B cell (primary cell): ENCODE data around the gene RIC3. TPM values are rescaled to one million over a fixed set of nuclear protein-coding genes. Genes with fewer than 3 reads are reported as not detected.
"Not testable (repeated sequence)": the region's sequence is repeated elsewhere in the genome, so short reads cannot be mapped to it uniquely, and the experiment has no call there.

ENCODE experiments used
- ATAC-seq: fragments of 200-7000 bp; cut with Tn5 transposase; one replicate; pipeline ENCODE4 v1.10.0; 2021; ENCODE audit warnings: low read depth, mild to moderate bottlenecking, moderate number of reproducible peaks, moderate library complexity
- CTCF ChIA-PET: fragments of 350-600 bp; sonication (Branson Sonifier 250); formaldehyde crosslinking; loops from one replicate; lab custom pipeline; 2021; ENCODE audit warnings: antibody characterized with exemption, inconsistent platforms; lab: Charles Lee
- POLR2A ChIA-PET: fragments of 350-600 bp; sonication (Branson Sonifier 250); formaldehyde crosslinking; loops from one replicate; lab custom pipeline; 2021; ENCODE audit warnings: antibody characterized with exemption; lab: Charles Lee
- DNase-seq: peaks from one replicate; pipeline ENCODE4 v3.0.0; 2013
- H2AFZ ChIP-seq: 2 replicates; pipeline ENCODE4 v1.6.1; 2012; ENCODE audit warnings: mild to moderate bottlenecking, low read depth, low read length; ENCODE audit not compliant: insufficient read depth, poor library complexity, severe bottlenecking
- H3K27ac ChIP-seq, 2 donors: 1 replicate in 1 of 2; 2 replicates in 1 of 2; pipeline ENCODE4 v1.5.1; 2012 to 2013; ENCODE audit warnings: low read length in 2 of 2, mild to moderate bottlenecking in 2 of 2, moderate library complexity in 1 of 2
- H3K27me3 ChIP-seq, 4 experiments: fragments of 200-600 bp in 1 of 4; sonication (generic) in 1 of 4; replicated peaks in 1 of 4; 1 replicate in 2 of 4; 2 replicates in 2 of 4; pipeline versions ENCODE4 v1.6.1 to v1.7.0; 2013 to 2016; ENCODE audit warnings: low read length in 3 of 4, mild to moderate bottlenecking in 2 of 4, mixed read lengths in 1 of 4, moderate library complexity in 1 of 4; ENCODE audit not compliant: insufficient read depth in 4 of 4, control insufficient read depth in 3 of 4; ENCODE audit errors: control extremely low read depth in 1 of 4
- H3K36me3 ChIP-seq, 2 experiments: replicated peaks in 1 of 2; 1 replicate in 1 of 2; 2 replicates in 1 of 2; pipeline versions ENCODE4 v1.6.1 to v1.7.1; 2013; ENCODE audit warnings: low read length in 1 of 2; ENCODE audit not compliant: insufficient read depth in 2 of 2, control insufficient read depth in 1 of 2; ENCODE audit errors: control extremely low read depth in 1 of 2, extremely low read depth in 1 of 2
- H3K4me1 ChIP-seq, 2 donors: fragments of 200-600 bp in 1 of 2; sonication (generic) in 1 of 2; 1 replicate in 1 of 2; 2 replicates in 1 of 2; pipeline versions ENCODE4 v1.5.1 to v1.6.1; 2013 to 2017; ENCODE audit warnings: low read length in 2 of 2; ENCODE audit not compliant: control insufficient read depth in 2 of 2, insufficient read depth in 2 of 2
- H3K4me2 ChIP-seq: replicated peaks from 2 replicates; pipeline ENCODE3; 2012; ENCODE audit warnings: mild to moderate bottlenecking, low read depth, low read length; ENCODE audit not compliant: poor library complexity, severe bottlenecking
- H3K4me3 ChIP-seq, 5 experiments: fragments of 200-600 bp in 1 of 5; sonication (generic) in 1 of 5; 1 replicate in 3 of 5; 2 replicates in 2 of 5; pipeline versions ENCODE4 v1.5.1 to v1.7.0; 2011 to 2016; ENCODE audit warnings: low read length in 4 of 5, mild to moderate bottlenecking in 4 of 5, low read depth in 2 of 5, control low read depth in 1 of 5, moderate library complexity in 1 of 5; ENCODE audit not compliant: insufficient read depth in 1 of 5; ENCODE audit errors: control extremely low read depth in 1 of 5, extremely low read depth in 1 of 5
- H3K79me2 ChIP-seq: fragments of 200-600 bp; sonication (generic); one replicate; pipeline ENCODE4 v1.6.0; 2016; ENCODE audit warnings: low read length; ENCODE audit not compliant: control insufficient read depth, insufficient read depth
- H3K9ac ChIP-seq: fragments of 200-600 bp; sonication (generic); 2 replicates; pipeline ENCODE4 v1.6.1; 2017; ENCODE audit warnings: mild to moderate bottlenecking, low read length, moderate library complexity
- H3K9me3 ChIP-seq, 3 donors: one replicate each; pipeline versions ENCODE4 v1.6.1 to v1.7.1; 2013; ENCODE audit warnings: low read length in 2 of 3; ENCODE audit not compliant: control insufficient read depth in 2 of 3, insufficient read depth in 1 of 3; ENCODE audit errors: control extremely low read depth in 1 of 3
- H4K20me1 ChIP-seq: 2 replicates; pipeline ENCODE4 v1.6.0; 2012; ENCODE audit warnings: mild to moderate bottlenecking, low read length; ENCODE audit not compliant: insufficient read depth, control insufficient read depth, poor library complexity, severe bottlenecking
- H3K27ac Mint-ChIP-seq: one replicate; pipeline ENCODE4 v1.8.0; 2021; ENCODE audit warnings: mixed read lengths
- H3K27me3 Mint-ChIP-seq: one replicate; pipeline ENCODE4 v1.8.0; 2021; ENCODE audit warnings: mixed read lengths
- H3K4me1 Mint-ChIP-seq: one replicate; pipeline ENCODE4 v1.8.0; 2021; ENCODE audit warnings: mixed read lengths
- H3K4me3 Mint-ChIP-seq: one replicate; pipeline ENCODE4 v1.8.0; 2021; ENCODE audit warnings: mixed read lengths
- H3K9me3 Mint-ChIP-seq: one replicate; pipeline ENCODE4 v1.8.0; 2022; ENCODE audit warnings: mixed read lengths; ENCODE audit not compliant: insufficient read depth
- CTCF ChIP-seq: fragments of 200-600 bp; IDR thresholded peaks from one replicate; pipeline ENCODE4 v1.8.0; 2022; ENCODE audit warnings: antibody characterized with exemption, mild to moderate bottlenecking
- EZH2 ChIP-seq: IDR thresholded peaks from 2 replicates; pipeline ENCODE4 v1.6.1; 2012; ENCODE audit warnings: borderline replicate concordance, low read depth, mild to moderate bottlenecking, moderate library complexity, low read length; ENCODE audit not compliant: insufficient read depth, poor library complexity, severe bottlenecking
- WGBS: methylation state at CpG from one replicate; pipeline ENCODE4 v1.1.5; 2013; ENCODE audit warnings: missing lambda C conversion rate; ENCODE audit not compliant: insufficient coverage; 5-methylcytosine and 5-hydroxymethylcytosine counted together
- intact Hi-C: fragments of 100-400 bp; cut with micrococcal nuclease; formaldehyde crosslinking; loops from one replicate; pipeline ENCODE4 v1.10.0; 2022
- polyA plus RNA-seq: library from polyadenylated mRNA; depleted of rRNA; stranded (reverse); fragments of >200 nt; gene quantifications from 2 replicates; pipeline ENCODE4 v1.2.3, GENCODE V29; 2012
- total RNA-seq, 2 donors: library from RNA; stranded (reverse); fragments of 120-200 nt in 1 of 2; gene quantifications; 1 replicate in 1 of 2; 2 replicates in 1 of 2; pipeline versions ENCODE4 v1.2.3 to v1.2.4, GENCODE V29; 2013 to 2022

Gene RIC3
- total and polyA plus RNA-seq, 2 donors (not counting 1 experiment from before 2014, with no cell fraction given): 62.4 to 74.6 TPM

GRCh38 chr11:8164746-8165145 lies 4.1 kb downstream of the RIC3 start:
- peaks cover 0 to 7% (median 2%) of the 10 kb centered on the region in 3 donors for H3K9me3 ChIP-seq
- peaks cover 17% of the 10 kb centered on the region for H4K20me1 ChIP-seq
- no peak overlapping the region for H3K27ac Mint-ChIP-seq
- H3K4me1 Mint-ChIP-seq: peaks cover 41% of the 10 kb centered on the region
- DNase-seq: no peak
- H3K27ac ChIP-seq: no peak overlapping the region
- H3K79me2 ChIP-seq: peaks cover 92% of the 10 kb centered on the region
- H3K9ac ChIP-seq: no peak overlapping the region
- ChIA-PET CTCF (no interaction called here), POLR2A (no interaction called here)
- TF ChIP-seq EZH2 (no peak), CTCF (no peak)
- no peak overlapping the region for H3K4me3 Mint-ChIP-seq
- H3K27me3 Mint-ChIP-seq: peaks cover 6% of the 10 kb centered on the region
- no peak overlapping the region for H2AFZ ChIP-seq
- no peak for ATAC-seq
- no peaks in the 10 kb centered on the region for H3K36me3 ChIP-seq
- intact Hi-C loops: no loop called here
- peaks cover 15 to 16% of the 10 kb centered on the region in 2 donors for H3K4me1 ChIP-seq
- H3K9me3 Mint-ChIP-seq: no peaks in the 10 kb centered on the region
- no peak overlapping the region for H3K4me2 ChIP-seq
- no peak overlapping the region for H3K4me3 ChIP-seq
- H3K27me3 ChIP-seq: peaks cover 0 to 6% (median 3%) of the 10 kb centered on the region in 4 experiments

- H3K27ac Mint-ChIP-seq, intact Hi-C loops, H3K4me3 ChIP-seq, H3K27me3 ChIP-seq, CTCF ChIA-PET, H3K4me1 ChIP-seq, H3K9me3 Mint-ChIP-seq, H3K27me3 Mint-ChIP-seq, ATAC-seq, H3K9ac ChIP-seq, H3K4me3 Mint-ChIP-seq, H3K36me3 ChIP-seq, H3K9me3 ChIP-seq, H2AFZ ChIP-seq, POLR2A ChIA-PET, DNase-seq, H3K27ac ChIP-seq, H3K4me2 ChIP-seq: not testable (repeated sequence)
- peaks cover 22% of the 10 kb centered on the region for H3K4me1 Mint-ChIP-seq
- H4K20me1 ChIP-seq: peaks cover 32% of the 10 kb centered on the region
- H3K79me2 ChIP-seq: peaks cover 86% of the 10 kb centered on the region
- WGBS: 94% methylated on average over 4 of the region's 13 CpGs
Observed at GRCh38 chr11:8161627-8162304, 7.1 kb downstream of the RIC3 start.
